ENCODE measurements around the gene CACNG4. TPM values are rescaled to one million over a fixed set of nuclear protein-coding genes. Genes with fewer than 3 reads are reported as not detected.

CACNG4 gene
- total RNA-seq, 1 donor from 2014 or later, result not detected

DNA sequence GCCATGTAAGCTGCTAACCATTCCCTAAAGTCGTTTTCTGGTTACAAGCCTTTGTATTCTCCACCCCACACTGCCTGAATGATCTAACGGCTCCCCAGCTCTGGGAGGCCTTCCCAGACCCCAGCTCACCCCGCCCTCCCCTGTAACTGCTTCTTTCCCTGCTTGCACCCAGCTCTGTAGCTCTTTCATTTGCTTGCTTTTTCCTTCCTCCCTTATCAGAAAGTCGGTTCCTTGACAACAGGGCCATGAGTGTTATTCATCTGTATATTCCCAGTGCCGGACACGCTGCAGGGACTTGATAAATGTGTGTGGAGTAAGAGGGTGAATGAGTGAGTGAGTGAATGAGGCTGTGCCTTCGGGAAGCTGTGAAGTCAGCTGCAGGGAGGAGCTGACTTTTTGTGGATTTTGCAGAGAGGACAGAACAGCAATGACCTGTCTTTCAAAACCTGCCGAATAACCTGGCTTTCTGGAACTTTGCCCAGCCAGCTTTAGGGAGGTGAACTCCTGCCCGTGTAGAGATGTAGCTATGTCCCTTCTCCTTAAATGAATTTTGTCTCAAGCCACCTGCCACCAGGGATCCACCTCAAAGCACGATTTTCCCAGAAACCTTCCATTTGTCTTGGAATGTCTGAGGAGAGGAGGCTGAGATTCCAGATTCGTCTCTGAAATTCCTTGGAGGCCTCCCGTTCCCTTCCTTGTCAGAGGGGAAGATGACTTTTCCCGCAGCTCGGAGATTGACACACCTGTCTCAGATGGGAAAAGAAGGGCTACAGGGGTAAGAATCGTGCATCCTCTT lies 20.0 kb upstream of the CACNG4 start:
- no peak for DNase-seq (ENCODE audit: low read depth)

DNA sequence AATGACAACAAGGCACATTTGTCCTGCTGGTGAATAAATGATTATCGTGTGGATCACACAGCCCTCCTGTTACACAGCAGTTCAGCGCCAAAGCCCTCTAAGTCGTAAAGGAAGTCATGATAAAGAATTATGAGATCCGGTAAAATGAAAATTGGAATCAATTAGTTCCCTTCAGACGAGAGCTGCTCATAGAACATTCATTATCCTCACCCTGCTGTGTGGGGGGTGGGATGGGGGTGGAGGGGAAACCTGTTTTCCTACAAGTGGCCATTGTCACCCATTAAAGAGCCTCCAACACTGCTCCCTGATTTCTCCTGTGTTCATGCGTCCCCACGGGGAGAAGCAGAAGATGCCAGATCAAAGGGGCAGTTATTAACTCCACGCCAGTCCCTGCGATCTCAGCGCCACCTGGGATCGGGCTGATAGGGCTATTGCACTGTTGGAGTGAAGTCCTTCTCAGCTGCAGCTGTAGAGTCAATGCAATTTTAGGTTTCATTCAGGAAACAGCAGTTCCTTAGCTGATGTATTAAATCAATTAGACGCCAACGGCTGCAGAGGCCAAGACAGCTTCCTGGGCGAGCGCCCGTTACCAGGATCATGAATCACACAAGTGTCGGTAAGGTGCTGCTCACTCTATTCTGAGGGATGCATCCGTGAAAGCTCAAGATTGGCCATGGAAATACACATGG lies 19.2 kb upstream of the CACNG4 start:
- DNase-seq (ENCODE audit: low read depth), result no peak

DNA sequence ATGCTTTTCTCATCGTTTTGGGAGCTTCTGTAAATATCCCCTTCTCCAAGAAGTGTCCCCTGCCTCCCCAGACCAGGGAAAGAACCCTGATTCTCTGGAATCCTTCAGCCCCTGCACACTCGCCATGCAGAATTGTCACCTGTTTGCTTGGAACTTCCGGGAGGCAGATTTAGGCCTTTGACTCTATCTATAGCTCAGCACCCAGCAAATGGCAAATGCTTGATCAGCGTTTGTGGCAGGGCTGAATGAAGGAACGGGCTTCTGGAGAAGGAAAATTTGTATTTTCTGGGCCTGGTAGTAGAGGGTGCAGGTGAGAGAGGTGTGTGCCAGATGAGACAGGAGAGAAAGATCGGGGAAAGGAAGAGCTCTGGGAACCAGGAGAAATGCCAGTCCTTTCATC lies 18.3 kb upstream of the CACNG4 start:
- no peak for DNase-seq (ENCODE audit: low read depth)

DNA sequence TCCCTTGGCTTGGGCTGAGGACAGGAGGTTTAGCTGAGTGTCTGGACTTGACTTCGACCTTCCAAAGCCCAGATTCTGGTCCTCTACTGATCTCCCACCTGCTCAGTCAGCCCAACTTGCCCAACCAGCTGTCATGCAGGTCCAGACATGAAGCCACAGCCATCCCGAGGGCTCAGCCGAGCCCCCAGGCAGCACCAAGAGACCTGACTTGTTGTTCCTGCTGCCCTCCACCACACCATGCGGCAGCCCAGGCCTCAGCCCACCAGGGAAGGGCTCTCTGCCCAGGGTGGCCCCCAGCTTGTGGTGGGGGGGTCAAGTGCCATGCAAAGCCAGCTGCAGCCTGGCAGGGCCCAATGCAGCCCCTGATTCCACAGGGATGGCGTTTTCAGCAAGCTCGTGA lies 17.2 kb upstream of the CACNG4 start:
- DNase-seq (ENCODE audit: low read depth), result no peak

DNA sequence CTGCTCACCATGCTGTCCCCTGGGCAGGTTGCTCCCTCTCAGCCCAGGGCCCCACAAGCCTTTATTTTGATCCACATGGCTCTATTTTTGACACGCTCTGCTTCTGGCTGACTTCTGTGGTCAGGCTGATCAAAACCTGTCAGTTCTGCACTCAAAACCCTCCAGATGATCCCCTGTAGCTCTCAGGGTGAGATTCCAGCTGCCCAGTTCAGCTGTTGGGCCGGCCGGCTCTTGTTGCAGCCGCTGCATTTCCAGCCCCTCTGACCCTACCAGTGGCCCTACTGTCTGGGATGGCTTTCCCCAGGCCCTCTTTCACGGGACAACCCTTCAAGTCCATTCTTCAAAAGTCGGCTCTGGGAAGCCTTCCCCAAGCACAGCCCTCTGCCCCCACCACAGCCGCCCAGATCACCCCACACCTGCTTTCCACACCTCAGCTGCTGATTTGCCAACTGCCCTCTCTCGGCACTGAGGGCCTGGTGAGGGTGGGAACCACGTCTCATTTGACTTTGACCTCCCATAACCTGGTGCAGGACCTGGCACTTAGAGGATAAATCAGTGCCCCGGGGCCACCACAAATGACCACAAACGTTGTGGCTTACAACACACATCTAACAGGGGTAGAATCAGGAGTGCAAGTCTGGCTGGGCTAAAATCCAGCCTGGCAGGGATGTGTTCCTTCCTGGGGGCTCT lies 16.3 kb upstream of the CACNG4 start:
- DNase-seq (ENCODE audit: low read depth), result no peak

DNA sequence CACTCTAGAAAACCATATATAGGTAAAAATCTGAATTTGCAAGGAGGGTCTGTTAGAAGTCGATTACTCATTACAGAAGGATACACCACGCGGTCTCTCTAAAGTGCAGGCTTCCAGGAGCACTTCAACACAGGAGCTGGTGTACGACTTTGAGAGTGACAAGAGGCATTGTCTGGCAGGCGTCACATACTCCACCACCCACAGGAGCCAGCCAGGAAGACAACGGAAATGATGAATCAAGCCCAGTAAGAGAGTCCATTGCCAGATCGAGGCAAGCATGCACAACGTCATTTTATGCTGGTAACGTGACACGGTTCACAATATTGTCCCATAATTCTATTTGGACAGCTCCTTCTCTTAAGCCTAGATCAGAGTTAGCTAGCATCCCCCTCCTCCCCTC lies 15.0 kb upstream of the CACNG4 start:
- no peak for DNase-seq (ENCODE audit: low read depth)

DNA sequence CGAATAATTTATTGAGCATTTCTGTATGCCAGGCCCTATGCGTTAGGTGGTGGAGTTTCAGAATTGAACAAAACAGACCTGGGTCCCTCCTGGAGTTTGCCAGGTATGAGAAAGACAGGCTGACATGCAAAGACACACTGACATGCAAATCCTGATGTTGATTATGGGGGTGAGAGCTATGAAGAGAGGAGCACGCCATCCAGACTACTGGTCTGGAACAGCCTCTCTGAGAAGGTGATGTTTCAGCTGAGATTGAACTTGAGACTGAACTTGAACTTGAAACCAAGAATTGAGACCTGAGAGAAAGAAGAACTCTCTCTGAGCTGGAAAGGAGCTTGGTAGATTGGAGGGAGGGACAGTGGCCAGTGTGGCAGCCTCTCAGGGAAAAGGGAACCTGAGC lies 14.2 kb upstream of the CACNG4 start:
- DNase-seq (ENCODE audit: low read depth), result no peak

DNA sequence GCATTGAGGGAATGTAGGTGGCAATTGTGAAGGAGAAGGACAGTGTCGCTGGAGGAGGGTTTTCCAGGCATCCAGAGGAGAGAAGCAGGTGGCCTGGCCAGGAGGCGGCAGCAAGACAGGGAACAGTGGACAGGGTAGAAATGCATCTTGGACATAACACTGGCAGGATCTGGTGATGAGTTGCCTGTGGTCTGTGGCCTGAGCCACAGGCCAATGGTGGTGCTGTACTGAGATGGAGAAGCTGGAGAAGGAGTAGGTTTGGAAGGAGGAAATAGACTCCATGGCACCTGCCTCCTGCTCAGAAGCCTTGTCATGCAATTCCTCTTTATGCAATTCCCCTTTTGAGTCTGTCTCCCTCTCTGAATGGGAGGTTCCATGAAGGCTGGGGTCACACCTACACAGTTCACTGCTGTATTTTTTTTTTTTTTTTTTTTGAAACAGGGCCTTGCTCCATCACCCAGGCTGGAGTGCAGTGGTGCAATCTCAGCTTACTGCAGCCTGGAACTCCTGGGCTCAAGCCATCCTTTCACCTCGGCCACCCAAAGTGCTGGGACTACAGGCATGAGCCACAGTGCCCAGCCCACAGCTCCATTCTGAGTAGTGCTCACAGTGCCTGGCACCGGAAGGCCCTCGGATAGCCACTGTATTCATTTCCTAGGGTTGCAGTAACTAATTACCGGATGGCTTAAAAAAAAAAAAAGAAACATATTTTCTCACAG lies 13.5 kb upstream of the CACNG4 start:
- DNase-seq (ENCODE audit: low read depth), result no peak

DNA sequence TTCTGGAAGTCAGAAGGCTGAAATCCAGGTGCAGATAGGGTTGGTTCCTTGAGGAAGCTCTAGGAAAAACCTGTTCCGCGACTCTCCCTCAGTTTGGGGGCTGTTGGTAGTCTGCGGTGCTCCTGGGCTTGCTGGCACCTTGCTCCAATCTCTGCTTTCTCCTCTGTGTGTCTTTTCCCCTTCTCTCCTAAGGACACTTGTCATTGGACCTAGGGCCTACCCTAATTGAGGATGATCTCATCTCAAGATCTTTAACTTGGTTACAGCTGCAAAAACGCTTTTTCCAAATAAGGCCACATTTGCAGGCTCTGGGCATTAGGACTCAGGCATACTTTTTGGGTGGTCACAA lies 12.9 kb upstream of the CACNG4 start:
- no peak for DNase-seq (ENCODE audit: low read depth)

DNA sequence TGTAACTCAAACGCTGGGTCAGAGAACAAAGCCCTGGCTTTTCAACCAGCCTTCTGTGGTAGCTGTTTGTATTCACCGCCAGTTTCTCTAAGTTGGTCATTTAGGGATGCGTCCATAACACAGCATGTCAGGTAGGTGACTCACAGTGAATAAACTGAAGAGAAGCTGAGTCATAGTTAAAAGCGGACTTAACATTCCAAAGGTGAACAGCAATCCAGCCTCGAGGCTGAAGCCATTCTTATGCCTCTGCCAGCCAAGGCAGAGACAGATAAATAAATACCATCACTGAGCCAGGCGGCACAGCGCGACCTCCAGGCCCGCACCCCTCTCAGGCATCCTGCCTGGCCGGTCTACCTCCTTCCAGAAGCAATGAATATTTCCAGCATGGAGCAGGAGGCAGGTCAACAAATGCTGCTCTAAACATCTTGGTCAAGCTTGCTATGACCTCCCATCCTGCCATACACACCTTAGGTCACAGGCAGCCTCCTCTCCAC lies 12.4 kb upstream of the CACNG4 start:
- peak; percentile 98 for DNase-seq (ENCODE audit: low read depth)

DNA sequence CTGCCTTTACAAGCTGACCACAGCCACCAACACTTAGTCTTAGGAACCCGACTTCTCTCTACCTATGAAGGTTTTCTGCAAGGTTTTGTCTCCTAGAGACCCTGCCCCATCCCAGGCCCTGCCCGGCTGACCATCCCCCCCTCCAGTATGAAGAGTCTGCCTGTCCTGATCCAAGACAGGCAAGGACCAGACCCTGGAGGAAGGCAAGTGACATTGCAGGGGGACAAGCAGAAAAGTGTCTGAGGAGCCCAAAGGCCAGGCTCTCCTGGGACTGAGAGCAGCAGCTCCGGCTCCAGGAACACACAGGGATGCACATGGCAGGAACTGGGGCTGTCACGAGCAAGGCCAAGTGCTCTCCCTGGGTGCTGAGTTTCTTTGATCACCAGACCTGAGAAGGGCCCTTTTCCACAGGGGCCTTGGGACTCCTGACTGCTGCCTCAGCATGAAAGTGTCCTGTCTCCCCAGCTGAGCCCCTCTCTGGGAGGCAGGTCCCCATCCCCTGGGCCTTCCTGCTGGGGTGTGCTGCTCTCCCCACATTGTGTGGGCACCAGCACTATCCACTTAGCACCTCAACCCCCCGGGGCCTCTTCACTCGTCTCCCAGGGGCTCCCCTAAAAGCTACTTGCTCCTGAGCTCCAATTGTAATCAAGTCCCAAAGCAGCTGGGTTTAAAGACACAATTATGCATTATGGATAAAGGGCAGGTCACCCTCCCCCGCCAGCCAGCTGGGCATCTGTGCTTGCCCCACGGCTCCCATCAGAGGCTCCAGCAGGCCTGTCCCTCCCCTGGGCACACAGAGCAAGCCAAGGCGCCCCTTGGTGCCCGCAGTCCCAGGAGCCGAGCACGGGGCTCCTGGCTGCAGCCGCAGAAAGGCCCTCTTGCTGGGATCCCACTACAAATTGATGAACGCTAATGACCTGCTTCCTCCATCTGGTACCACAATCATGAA lies 11.6 kb upstream of the CACNG4 start:
- no peak for DNase-seq (ENCODE audit: low read depth)

DNA sequence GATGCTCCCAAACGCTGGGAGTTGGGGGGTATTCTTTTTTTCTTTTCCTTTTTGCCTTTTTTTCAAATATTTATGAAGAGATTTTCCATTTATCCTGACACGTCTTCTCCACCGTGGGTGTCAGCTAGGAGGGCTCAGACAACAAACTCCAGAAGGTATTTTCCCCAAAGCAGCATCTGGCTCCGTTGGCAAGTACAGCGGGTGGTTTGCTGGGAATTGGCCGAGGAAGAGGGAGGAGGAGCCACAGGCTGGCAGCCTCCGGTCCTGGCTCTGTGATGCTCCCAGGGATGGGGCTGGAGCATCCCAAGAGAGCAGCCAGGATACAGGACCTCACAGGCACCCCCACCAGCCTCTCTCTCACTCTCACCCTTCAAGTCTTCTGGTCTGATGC lies 10.9 kb upstream of the CACNG4 start:
- no peak for DNase-seq (ENCODE audit: low read depth)

DNA sequence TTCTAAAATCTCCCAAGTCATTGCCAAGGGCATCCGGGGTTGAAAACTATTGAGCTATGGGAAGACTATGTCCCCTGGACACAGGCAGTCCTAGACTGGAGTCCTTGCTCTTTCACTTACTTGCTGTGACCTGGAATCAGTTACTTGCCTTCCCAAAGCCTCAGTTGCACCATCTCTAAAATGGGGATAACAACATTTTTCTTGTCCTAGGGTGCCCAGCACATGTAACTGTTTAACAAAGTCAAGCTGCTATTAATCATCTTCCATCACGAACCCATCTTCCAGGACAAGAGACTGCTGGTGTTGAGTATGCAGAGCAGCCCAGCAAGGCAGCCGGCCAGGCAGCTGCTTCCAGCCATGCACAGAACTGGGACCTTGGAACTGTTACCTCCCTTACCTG lies 9.9 kb upstream of the CACNG4 start:
- DNase-seq (ENCODE audit: low read depth), result no peak

DNA sequence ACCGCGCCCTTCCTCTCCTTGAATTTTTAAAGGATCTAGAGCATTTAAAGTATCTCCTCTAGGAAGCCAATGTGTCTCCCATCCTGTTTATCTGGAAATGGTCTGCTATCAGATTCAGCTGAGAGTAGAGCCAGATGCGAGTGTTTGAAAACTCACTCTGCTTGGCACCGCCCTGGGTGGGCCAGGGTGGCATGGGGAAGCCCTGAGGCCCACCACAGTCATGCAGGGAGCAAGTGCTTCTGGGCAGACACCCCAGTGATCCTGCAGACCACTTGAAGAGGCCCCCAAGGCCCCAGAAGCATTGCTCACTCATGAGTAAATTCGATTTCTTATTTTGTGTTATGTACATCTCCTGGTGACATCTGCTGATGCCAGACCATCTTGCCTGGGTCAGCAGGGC lies 8.7 kb upstream of the CACNG4 start:
- no peak for DNase-seq (ENCODE audit: low read depth)

DNA sequence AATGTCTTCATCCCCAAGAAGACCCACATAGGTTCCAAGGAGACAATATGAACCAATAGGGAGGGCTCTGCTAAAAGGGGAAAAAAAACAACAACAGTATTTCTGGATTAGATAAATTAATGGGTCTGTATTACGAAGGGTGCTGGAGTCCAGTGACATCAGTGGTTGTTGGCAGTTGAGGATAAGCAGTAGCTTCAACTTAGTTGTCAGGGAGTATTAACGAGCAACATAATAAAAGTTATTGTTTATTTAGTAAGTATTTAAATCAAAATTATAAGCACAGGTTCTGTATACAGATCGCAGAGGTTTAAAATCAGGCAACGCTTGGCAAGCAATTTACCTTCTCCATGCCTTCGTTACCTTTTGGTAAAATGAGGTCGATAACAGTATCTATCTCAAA lies 7.6 kb upstream of the CACNG4 start:
- no peak for DNase-seq (ENCODE audit: low read depth)

DNA sequence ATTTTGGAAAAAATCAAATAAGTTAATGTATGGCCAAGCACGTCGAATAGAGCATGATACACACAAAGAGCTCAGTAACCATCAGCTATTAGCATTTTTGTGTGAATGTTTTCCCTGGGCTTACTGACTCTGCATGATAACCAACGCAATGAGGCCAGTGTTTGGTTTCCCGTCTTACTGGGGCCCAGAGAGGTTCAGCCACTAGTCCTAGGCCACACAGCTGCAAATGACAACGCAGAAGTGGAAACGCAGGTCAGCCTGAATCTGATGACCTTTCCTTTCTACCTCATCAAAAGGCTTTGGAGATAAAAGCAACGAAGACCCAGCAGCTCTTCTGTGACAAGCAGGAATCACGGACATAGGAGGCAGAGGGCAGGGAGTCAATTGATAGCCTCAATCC lies 7.2 kb upstream of the CACNG4 start:
- no peak for DNase-seq (ENCODE audit: low read depth)

DNA sequence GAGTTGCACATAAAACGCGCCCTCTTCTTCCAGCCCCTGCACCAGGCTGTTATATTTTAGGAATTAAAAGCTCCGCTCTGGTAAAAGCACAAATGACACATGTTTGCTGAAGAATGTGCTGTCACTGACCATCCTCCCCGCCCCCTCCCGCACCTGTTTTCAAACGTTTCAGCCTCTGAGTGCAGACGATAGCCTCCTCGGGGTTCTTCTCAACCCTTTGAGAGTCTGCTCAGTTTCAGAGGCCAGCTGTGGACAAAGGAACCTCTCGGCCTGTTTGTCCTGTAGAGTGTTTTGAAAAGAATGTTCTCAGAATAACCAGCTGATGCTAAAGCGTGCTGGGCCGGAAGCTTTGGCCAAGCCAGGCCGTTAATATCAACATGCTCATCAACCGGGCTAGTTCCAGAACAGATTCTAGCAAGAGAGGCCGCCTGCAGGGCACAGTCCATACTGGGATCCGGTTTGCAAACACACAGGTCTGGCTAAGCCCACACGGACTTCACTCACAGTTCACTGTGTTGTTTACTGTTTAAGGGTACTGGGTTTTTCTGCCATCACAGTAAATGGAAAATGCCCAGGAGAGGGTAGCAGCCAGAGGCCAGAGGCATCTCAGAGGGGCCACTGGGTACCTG lies 6.4 kb upstream of the CACNG4 start:
- no peak for DNase-seq (ENCODE audit: low read depth)

DNA sequence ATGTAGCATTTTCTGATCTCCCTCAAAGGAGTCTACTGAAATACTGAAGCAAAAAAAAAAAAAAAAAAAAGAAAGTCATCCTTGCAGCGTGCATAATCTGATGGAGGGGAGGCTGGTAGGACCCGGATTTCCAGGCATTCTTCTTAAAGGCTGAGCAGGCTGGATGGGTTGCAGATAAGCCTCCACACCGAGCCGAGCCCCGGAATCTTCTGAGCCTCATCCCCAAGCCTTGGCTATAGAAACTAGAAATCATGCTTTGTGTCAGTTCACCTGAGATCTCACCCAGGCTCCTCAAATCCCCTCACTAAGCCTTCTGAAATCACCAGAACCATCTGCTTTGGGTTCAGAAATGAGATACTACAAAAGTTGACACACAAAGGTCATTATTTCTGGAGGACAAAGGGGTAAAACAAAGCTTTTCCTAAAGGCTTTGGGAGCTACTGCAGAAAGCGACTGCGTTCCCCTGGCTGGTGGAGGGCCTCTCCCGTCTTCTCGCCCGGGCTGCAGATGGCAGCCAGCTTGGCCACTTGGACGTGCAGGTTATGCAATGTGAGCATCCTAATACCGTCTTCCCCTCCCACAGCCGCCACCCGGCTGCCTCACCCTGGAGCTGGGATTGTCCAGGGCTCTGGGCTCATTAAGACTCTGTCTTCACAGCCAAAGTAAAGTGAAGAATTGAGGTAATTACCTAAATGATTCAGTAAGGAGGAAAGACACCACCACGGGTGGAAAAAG lies 4.7 kb upstream of the CACNG4 start:
- DNase-seq (ENCODE audit: low read depth), result no peak

DNA sequence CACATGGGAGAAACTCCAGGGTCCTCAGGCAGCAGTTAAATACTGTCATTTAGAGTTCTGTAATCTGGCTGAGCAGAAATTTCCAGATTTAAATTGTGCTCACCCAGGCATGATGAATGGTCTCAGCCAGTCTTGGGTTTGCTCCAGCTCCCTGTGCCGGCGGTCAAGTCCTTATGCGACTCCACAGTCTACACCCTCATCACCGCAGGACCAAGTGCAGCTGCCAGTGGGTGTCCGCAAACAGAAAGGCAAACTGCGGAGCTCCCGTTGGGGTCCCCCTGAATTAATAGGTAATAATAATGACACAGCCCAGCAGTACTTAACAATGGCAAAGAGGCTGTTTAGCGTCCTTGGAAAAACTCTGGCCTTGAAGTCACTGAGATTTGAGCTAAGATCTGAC lies 3.9 kb upstream of the CACNG4 start:
- DNase-seq (ENCODE audit: low read depth), result peak; percentile 33

DNA sequence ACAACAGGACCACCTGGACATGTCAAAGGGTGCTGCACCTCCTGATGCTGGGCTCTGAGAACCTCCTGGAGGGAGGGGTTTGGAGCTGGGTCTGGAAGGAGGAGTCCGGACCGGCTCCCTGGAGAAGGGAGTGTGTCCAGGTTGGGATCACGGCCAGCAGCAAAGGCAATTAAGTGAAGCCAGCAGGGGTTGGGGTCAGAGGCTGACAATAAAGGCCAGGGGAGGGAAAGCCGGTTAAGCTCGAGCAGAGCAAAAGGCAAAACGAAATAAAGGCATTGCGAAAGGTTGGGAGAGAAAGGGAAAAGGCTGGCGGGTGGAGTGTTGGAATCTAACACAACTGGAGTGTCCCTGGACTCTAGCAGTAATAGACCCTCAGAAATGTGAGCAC lies 992 bp upstream of the CACNG4 start:
- peak; percentile 20 for DNase-seq (ENCODE audit: low read depth)
